ENCODE results near the gene IL1RAP.

Gene IL1RAP

DNA sequence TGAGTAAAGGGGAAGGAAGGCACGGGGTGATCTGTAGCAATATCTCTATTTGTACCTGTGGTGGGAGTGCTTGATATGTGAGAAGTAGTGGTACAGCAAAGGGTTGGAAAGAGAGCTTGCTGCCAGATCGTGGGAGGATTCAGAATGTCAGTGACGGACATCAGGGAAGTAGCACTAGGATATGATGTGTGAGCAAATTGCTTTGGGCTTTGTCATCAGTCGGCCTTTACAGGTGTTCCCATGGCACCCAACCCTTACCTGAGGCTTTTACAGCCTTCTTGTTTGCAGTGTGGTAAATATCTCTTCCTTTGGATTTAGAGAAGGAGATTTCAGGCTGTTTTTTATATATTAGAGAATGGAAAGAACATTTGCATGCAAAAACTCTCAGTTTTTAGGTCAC, 29.8 kb downstream of the IL1RAP start:
- no peak for DNase-seq

DNA sequence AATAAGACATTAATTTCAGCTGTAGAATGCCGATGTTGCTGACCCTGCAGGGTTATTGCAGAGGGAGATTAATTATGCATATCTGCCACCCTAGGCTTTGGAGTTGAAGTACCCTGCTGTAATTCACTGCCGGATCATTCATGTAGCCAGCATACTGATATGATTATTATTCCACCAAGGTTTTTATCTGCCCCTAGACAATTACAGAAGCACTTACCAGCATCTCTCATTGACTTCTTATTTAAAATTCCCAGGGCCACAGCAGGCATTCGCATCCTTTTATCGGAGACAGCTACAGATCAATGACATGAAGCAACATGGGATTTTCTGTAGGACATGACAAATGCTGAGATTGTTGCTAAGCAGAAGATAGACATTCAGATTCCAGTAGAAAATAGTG, 31.3 kb downstream of the IL1RAP start:
- no peak for DNase-seq

DNA sequence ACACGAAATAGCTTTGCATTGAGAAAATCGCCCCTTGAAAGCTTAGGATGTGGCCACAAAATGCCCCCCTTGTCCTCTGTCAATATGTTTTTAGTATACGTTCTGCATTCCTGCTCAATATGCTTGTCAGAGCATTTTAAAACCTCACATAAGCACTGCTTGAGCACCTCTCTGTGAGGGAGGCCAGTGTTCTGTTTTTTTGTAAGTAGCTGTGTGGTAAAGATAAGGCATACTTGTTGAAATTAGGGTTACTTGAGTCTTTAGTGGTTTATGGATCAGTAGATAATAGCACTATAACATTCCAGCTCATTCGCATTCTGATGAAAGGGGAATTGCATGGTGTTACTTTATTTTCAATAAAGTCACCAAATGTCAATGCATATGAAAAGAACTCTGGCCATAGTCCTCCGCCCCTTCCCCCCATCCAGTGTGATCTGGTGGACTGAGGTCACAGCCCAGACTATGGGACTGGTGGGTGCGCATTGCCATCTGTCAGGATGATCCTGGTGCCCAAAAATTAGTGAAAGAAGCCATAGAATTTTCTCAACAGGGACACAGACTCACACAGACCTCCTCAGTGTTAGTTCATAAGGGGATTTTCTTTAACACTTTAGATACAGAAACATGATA, 33.1 kb downstream of the IL1RAP start:
- DNase-seq: no peak

DNA sequence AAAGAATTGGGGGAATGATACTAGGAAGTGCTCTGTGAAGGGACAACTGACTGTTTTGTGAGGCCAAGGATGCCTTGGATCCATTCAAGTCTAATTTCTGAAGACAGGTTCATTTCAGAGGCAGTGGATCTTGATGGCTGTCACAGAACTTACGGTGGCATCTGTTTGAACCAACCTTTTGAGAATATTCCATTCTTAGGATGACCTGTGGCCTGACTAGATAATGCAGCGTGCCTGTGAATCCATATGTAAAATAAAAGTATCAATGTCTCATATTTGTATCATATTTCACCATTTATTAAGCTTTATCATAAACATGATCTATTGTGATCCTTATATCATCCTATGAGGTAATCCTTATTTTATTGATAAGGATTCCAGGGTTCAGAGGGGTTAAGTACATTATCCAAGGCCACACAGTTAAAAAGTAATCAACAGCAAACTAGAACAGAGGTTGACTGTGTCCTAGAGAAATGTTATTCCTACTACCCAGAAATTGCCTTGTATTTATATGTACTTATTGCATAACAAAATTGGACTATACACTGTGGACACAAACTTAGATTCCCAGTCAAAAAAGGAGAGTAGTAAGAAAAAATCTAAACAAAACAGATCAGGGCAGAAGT, 34.3 kb downstream of the IL1RAP start:
- DNase-seq: no peak

DNA sequence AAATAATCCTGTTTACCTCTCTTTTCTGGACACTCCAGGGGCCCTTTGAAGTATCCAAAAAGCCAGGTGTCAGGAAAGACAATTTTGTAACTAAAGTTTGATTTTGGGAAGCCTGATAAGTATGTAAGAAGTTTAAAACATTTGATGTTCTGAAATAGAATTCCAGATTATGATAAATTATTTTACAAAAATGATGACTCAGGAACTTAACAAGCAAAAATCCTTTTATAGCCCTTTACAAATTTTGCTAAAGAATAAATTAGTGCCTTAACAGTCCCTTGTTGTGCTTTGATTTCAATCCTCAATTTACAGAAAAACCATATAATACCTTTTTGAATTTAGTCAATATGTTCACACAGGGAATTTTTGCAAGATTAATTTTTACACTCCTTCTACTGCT, 38.1 kb downstream of the IL1RAP start:
- no peak for DNase-seq

DNA sequence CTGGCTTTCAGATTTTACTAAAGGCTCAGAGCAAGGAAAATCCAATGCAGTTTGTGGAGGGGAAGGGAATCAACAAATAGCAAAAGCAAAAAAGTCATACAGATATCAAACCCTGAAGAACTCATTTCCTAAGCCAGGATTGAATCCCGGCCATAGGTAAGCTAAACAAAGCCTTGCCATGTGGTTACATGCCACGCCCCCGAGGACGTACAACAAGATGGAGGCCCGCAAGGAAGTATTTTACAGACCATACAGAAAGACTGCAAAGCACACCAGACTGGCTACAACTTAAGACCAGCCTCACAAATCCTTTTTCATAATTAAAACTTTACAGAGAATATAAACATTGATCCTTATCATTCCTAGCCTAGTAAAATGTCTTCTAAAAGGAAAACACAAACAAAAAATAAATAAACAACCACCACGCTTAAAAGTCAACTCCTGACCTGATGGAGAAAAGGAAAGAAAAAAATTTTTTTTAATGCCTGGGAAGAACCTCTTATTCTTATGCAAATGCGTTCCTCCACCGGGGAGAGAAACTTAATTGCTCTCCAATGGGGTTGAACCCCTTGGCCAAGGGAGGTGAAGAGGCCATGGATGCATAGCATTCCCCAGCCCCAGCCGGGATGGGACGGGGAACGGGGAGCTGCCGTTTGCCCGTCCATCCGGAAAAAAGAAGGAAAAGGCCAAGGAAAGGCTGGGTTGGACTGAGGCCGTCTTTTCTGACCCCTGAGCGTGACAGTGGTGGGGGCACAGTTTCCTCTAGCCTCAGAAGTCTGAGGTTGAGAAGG, 39.3 kb downstream of the IL1RAP start:
- DNase-seq: no peak

DNA sequence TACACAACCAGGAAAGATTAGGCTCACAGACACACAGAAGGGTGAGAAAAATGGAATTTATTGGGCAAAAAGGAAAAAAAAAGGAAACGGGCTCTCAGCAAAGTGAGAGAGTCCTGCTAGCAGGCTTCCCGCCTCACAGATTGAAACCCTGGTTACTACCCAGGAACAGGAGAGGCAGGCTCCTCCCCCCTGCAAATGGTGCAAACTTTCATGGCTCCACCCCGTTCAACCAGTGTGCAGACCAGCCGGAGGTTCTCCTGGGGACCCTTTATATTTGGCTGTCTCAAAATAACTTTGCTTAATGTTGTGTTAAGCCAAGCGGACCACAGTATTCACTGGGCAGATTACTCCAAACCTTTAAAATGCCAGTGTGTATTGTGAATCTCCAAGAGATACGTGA, 40.3 kb downstream of the IL1RAP start:
- no peak for DNase-seq

DNA sequence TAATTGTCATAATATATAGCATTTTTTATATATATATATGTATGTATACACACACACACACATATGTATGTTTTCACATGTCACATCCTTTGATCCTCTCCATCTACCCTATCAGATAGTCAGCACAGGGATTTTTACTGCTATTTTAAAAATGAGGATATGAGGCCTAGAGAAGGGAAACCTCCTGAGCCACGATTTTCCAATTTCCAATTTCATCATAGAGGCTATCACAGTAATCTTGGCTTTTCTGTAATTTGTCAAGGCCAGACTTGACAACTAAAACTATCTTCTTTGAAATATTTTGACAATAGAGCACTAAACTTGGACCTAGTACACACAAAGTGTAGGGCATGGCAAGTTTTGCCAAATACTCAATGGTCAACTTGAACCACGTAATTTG, 42.5 kb downstream of the IL1RAP start:
- no peak for DNase-seq

DNA sequence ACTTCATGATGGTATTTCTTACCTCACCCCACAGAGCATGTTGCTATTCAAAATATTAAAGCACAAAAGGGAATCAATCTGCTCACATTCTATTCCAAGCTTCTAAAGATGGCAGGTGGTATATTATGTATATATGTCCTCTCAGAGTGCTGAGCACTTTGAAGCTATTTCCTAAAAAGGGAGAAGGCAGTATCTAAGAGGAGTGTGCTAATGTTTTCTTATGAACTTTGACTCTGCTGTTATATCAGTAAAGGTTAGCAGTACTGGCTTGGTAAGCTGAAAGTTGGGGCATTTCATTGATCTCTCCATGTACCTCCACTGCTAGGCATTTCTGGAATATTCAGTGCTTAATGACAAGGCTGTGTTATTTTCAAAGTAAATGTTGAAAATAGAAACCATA, 43.4 kb downstream of the IL1RAP start:
- no peak for DNase-seq

DNA sequence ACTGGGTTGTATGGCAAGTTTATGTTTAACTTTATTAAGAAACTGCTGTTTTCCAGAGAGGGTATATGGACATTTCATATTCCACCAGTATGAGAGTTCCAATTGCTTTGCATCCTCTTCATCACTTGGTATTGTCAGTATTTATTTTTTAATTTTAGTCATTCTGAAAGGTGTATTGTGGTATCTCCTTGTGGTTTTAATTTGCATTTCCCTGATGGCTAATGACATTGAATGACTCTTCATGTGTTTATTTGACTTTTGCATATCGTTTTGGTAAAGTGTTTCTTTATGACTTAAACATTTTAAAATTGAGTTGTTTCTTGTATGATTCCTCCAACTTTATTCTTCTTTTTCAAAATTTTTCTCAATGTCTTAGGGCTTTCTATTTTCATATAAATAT, 44.4 kb downstream of the IL1RAP start:
- DNase-seq: no peak

DNA sequence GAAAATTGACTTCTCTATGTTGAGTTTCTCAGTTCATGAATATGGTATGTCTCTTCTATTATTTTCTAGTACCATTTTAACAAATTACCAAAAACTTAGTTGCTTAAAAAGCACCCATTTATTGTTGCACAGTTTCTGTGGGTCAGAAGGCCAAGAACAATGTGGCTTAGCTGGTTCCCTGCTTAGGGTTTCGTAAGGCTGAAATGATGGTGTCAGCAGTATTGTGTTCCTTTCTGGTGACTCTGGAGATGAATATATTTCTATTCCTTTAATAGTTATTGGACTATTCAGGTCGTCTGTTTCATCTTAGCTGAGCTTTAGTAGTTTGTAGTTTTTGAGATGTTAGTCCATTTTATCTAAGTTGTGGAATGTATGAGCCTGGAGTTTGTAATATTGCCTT, 44.9 kb downstream of the IL1RAP start:
- no peak for DNase-seq

DNA sequence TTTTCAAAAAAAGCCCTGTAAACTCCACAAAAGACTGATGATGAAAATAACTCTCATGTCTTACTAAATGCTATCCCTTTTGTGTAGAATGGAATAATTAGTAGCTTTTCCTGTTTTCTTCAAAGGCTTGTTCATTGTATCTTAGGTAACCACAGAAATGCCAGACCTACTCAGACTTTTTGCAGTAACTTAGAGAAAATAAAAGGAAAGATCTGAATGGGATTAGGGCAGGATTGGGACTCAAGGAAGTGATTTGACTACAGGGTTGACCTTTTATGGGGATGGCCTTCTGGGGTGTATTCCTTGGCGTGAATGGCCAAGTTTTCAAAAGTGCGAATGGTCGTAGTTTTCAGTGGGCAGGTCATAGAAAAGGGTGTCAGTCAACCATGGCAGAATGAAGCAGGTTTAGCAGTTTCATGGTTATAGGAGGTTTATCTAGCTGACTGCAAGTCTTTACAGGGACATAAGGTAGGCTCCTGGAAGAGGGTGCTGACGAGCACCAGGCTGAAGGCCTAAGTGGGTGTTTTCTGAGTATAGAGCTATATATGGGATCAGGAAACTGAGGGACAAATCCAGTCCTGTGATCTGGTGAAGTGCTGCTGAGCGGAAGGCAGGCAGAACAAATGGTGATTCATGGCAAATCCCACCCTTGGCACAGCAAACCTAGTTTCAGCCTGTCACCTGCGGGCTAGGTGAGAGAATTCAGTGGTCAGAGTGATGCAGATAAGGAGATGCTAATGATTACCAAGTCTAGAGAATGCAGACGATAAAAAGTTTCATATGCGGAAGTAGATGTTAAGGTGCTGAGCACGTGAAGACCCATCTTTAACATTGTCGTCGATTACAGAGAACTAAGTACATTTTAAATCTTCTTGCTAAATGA, 46.4 kb downstream of the IL1RAP start:
- no peak for DNase-seq

DNA sequence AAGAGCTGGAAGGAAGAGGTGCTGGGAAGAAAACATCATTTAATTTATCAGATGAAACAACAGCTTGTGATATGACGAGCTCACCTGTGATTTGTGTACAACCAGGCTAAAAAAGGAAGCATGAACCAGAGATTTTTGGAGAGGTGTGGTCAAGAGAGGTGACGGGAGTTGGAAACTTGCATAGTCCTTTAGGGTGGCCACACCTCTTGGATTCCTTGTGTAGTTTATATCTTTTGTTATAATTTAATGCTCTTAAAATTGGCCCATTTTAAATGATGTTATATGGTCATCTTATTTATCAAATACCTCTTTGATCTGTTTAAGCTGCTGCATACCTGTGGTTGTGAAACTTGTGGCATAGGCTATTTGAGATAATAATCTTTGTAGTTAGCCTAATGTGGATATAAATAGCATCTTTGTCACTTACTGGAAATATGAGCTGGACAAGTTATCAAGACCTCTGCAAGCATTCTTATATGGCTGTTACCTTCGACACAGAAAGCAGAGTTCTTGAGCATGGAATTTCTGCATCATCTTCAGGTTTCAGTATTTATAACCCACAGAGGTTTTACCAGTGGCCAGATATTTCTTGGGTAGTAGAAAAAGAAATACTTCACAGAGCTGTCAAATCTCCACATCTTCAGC, 49.1 kb downstream of the IL1RAP start:
- DNase-seq: no peak

DNA sequence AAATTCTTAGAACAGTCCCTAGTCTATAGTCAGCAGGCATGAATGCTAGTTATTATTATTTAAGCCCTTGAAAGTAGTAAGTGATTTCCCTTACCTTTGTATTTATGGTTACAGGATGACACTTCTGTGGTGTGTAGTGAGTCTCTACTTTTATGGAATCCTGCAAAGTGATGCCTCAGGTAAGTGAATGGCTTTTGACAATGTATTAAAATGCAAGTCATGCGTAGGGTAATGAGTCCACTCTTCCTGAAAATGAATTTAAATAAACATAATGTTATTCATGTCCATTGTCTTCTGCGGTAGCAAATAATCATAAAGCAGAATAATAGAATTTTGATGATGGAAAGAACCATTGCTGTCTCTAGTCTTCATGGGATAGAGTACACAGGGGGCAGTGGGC, 50.3 kb downstream of the IL1RAP start:
- DNase-seq: no peak

DNA sequence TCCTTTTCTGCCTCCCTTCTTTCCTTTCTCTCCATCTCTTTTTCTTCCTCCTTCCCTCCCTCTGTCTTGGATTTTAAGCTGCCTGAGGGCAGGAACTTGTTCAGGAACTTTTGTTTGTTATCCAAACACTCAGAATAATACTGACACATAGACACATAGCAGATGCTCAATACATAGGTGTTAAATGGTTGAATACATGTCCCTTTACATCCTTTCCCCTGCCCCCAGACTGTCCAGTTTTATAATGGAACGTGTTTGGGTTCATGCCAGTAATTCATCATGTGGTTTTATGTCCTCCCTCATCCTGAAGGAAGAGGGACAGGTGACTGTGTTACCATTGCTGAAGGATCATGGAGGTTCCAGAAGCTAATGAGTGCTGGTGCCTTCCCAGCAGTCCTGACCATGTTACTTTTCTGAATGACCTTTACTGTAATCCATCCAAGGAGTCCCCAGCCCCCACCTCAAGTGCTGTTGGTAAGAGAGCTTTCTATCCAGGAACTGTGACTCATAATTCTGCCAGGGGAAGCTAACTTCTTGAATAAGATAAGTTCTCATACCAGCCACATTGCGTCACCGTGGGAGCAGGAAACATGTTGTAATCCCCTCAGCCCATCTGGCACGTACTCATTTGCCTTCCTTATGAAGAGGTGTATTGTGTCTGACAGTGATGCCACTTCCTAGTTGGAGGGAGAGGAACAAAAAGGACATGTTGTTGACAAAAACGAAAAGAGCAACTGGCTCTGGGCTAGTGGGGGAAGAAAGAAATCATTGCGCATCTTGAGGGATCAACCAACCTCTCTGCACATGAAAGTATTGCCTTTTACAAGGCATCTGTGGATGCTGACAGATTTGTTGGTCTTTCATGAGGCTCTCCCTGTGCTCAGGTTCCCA, 52.4 kb downstream of the IL1RAP start:
- no peak for DNase-seq

DNA sequence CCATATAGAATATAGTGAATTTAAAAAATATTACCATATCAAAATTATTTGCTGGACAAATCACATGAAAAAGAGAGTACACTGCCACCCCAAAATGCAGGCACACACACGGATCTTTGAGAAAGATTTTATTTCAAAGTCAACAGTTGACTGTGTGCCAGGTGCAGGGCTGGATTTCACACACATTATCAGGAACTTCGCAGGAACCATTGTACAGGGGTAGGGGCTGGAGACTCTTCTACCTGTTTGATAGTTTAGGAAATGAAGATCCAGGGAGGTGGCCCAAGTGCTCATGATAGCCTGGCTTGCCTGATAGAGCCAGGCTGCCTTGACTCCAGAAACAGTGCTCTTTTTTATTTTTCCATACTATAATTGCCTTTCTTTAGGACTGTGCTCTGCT, 54.2 kb downstream of the IL1RAP start:
- no peak for DNase-seq

DNA sequence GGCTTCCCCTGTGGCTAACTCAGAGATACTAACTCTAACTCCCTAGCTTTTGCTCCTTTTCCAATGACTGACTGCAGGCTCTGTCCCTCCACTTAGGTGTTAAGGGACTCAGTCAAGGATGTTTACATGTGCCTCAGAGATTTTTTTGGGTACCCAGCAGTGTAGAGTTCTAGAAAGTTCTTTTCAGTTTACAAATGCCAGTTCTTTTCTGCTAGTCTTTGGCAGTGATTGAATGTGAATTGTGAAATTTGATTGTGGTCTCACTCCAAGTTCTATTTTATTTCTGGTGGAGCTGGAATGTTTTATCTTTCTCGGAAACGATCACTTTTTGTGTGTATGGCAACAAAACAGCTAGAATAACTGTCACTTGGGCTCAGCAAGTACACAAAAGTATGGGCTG, 60.6 kb downstream of the IL1RAP start:
- no peak for DNase-seq

DNA sequence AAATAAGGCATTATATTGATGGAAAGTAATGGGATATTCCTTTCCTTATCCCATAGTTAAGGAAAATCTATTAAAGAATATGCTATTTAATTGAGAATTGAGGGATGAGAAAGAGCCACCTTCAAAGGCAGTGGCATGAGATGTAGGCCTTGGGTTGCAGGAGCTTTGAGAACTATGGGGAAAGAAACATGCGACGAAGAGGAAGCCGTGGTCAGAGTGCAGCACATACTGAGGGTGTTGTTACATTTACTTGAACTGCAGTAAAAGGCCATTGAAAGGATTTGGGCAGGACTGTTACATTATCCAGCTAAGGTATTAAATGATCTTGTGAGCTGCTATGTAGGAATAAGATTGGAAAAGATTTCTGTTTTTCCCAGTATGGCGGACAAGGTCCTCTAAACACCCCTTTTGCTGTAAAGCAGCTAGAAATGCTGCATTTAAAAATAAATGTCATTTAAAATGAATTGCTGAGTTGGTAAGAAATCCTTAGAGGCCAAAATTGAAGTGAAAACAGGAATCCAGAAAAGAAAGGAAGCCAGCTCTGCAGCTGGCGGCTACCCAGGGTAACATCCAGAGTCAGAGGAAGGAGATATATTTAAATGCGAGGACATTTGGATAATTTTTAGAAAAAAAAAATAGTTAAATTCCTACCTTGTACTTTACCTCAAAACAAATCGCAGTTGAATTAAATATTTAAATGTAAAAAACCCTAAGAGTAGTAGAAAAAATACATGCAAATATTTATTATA, 61.7 kb downstream of the IL1RAP start:
- no peak for DNase-seq

DNA sequence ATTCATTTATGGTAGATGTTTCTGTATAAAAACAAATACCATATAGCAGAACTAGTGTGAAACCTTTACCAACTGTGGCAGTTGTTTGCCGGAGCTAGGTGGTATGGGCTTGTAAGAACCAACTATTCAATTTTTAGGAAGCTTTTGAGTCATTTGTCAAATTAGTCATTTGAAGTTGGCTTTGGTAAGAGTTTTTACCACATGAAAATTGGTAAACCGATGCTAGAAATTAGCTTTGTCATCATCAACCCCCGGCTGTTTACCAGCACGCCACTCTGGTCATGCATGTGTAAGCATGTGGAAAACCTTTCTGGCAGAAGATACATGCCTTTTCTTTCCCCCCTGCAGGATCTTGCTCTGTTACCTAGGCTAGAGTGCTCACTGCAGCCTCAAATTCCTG, 63.3 kb downstream of the IL1RAP start:
- no peak for DNase-seq

DNA sequence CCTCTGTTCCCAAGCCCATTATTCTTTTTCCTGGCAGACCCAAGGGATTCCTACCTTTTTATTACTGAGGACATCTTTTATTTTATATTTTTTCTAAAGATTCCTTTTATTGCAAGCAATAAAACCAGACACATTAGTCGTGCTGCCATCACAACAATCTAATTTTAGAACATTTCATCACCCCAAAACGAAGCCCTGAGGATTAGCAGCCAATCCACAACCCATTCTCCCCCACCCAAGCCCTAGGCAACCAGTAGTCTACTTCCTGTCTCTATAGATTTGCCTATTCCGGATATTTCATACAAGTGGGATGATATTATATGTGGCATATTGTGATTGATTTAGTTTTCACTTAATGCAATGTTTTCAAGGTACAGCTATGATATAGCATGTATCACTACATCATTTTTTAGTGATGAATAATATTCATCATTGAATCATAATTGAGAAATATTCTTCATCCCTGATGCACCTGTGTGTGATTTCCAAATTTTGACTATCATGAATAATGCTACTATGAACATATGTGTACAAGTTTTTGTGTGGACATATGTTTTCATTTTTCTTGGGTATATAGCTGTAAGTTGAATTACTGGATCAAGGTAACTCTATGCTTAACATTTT, 65.7 kb downstream of the IL1RAP start:
- DNase-seq: no peak

DNA sequence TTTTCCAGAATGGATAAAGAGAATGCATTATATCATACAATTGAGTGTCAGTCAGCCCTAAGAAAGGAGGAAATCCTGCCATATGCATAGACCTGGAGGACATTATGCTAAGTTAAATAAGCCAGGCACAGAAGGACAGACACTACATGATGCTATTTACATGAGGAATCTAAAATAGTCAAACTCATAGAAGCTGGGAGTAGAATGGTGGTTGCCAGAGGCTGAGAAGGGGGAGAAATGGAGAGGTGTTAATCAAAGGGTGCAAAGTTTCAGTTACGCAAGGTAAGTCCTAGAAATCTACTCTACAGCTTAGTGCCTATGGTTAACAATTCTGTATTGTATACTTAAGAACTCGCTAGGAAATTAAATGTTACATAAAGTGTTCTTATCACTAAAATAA, 66.5 kb downstream of the IL1RAP start:
- DNase-seq: no peak

All from NCI-H1694 (cell line).